HG03097 (cell line): ENCODE results near the gene NR2C1.
"Not testable (repeated sequence)": the region's sequence is repeated elsewhere in the genome, so short reads cannot be mapped to it uniquely, and the experiment has no call there.

Source experiments
- ATAC-seq: cut with Tn5 transposase; IDR thresholded peaks from one replicate; pipeline ENCODE4 v1.9.1; 2021; ENCODE audit not compliant: unreplicated experiment, low FRiP score

The NR2C1 gene

GRCh38 chr12:95004610-95005009 lies 68.8 kb downstream of the NR2C1 start:
- no peak for ATAC-seq

- no peak for ATAC-seq
These were observed 69.5 kb downstream of the NR2C1 start for GRCh38 chr12:95003921-95004272.

GRCh38 chr12:95003213-95003920 lies 70.1 kb downstream of the NR2C1 start, which contains the start of gene NDUFA12:
NDUFA12 (minus strand) TSS chr12:95003697; CDS start chr12:95003680, 17 bp downstream.
- ATAC-seq, result peak; percentile 97

- ATAC-seq, result no peak
These were observed 70.7 kb downstream of the NR2C1 start for GRCh38 chr12:95002754-95003153.

- ATAC-seq, result no peak
These were observed 75.1 kb downstream of the NR2C1 start for GRCh38 chr12:94998326-94998725.

GRCh38 chr12:94997726-94998125 lies 75.7 kb downstream of the NR2C1 start:
- no peak for ATAC-seq

GRCh38 chr12:94997061-94997460 lies 76.4 kb downstream of the NR2C1 start:
- no peak for ATAC-seq

- no peak for ATAC-seq
These were observed 79.1 kb downstream of the NR2C1 start for GRCh38 chr12:94994312-94994711.

- not testable (repeated sequence) for ATAC-seq
These were observed 79.6 kb downstream of the NR2C1 start for GRCh38 chr12:94993855-94994254.

GRCh38 chr12:94990222-94990621 lies 83.2 kb downstream of the NR2C1 start:
- ATAC-seq, result no peak

- ATAC-seq, result no peak
These were observed 84.9 kb downstream of the NR2C1 start for GRCh38 chr12:94988471-94988870.

GRCh38 chr12:94987801-94988200 lies 85.6 kb downstream of the NR2C1 start:
- no peak for ATAC-seq

- ATAC-seq, result no peak
These were observed 86.2 kb downstream of the NR2C1 start for GRCh38 chr12:94987076-94987669.

- ATAC-seq, result not testable (repeated sequence)
These were observed 88.3 kb downstream of the NR2C1 start for GRCh38 chr12:94985099-94985498.

GRCh38 chr12:94983321-94983720 lies 90.1 kb downstream of the NR2C1 start:
- no peak for ATAC-seq

GRCh38 chr12:94982456-94982855 lies 91.0 kb downstream of the NR2C1 start:
- ATAC-seq, result no peak

- no peak for ATAC-seq
These were observed 92.8 kb downstream of the NR2C1 start for GRCh38 chr12:94980577-94980976.

GRCh38 chr12:94979941-94980340 lies 93.5 kb downstream of the NR2C1 start:
- no peak for ATAC-seq

GRCh38 chr12:94977766-94978468 lies 95.5 kb downstream of the NR2C1 start:
- no peak for ATAC-seq

- no peak for ATAC-seq
These were observed 100.2 kb downstream of the NR2C1 start for GRCh38 chr12:94973221-94973620.

- no peak for ATAC-seq
These were observed 100.6 kb downstream of the NR2C1 start for GRCh38 chr12:94972795-94973194.

- ATAC-seq, result no peak
These were observed 101.5 kb downstream of the NR2C1 start for GRCh38 chr12:94971923-94972322.
